A549 (cell line): ENCODE measurements around the gene RGS19. TPM values are rescaled to one million over a fixed set of nuclear protein-coding genes. Genes with fewer than 3 reads are reported as not detected.
A peak's percentile ranks its signal among the peaks of the same experiment; 100 is the strongest.

Experiments
- ATAC-seq, 2 experiments: fragments of 200-7000 bp in 1 of 2; fragments of >200 bp in 1 of 2; cut with Nextera tagmentation in 1 of 2; cut with Tn5 transposase in 1 of 2; 3 replicates each; pipeline versions ENCODE4 v1.8.0 to v1.9.1; 2018 to 2020; ENCODE audit warnings: mild to moderate bottlenecking in 1 of 2, moderate library complexity in 1 of 2
- CTCF ChIA-PET: fragments of 300-600 bp; sonication (Branson Sonifier 250); formaldehyde crosslinking; extraction: SDS; loops from one replicate; lab custom pipeline; 2021; ENCODE audit warnings: antibody characterized with exemption, inconsistent platforms; lab: Yijun Ruan, JAX
- POLR2A ChIA-PET: fragments of 350-600 bp; formaldehyde crosslinking; extraction: SDS; loops from one replicate; lab custom pipeline; 2021; ENCODE audit warnings: antibody characterized with exemption, inconsistent platforms; lab: Yijun Ruan, JAX
- DNase-seq, 2 experiments: peaks; one replicate each; pipeline versions ENCODE4 v3.0.0 to v3.0.0-alpha.2; 2011 to 2016; ENCODE audit warnings: low read depth in 1 of 2, low spot score in 1 of 2
- FAIRE-seq: peaks from 2 replicates; lab custom pipeline; 2011; peaks lifted over from hg19 to GRCh38; lab: Jason Lieb, UNC
- H3K27ac ChIP-seq, 2 experiments: fragments of >200 bp; sonication (Bioruptor Twin); formaldehyde crosslinking; 3 replicates each; pipeline ENCODE4 v1.5.1; 2016 to 2017
- H3K4me1 ChIP-seq: fragments of >200 bp; sonication (Bioruptor Twin); formaldehyde crosslinking; 3 replicates; pipeline ENCODE4 v1.6.1; 2016
- H3K4me2 ChIP-seq: fragments of >200 bp; sonication (Bioruptor Twin); formaldehyde crosslinking; 3 replicates; pipeline ENCODE4 v1.6.1; 2016
- H3K4me3 ChIP-seq: fragments of >200 bp; sonication (Bioruptor Twin); formaldehyde crosslinking; 3 replicates; pipeline ENCODE4 v1.5.1; 2016
- H3K9me3 ChIP-seq: fragments of >200 bp; sonication (Bioruptor Twin); formaldehyde crosslinking; 3 replicates; pipeline ENCODE4 v1.6.1; 2016
- CEBPB ChIP-seq, 2 experiments: fragments of >200 bp in 1 of 2; sonication (Bioruptor Twin) in 1 of 2; formaldehyde crosslinking in 1 of 2; IDR thresholded peaks; 2 replicates each; pipeline ENCODE4 v1.6.1; 2012 to 2016
- EHMT2 ChIP-seq: fragments of 200-600 bp; sonication (generic); IDR thresholded peaks from 2 replicates; pipeline ENCODE4 v1.6.1; 2016; ENCODE audit warnings: antibody characterized with exemption, low read depth, mild to moderate bottlenecking, moderate library complexity
- EP300 ChIP-seq, 2 experiments: fragments of >200 bp; sonication (Bioruptor Twin); formaldehyde crosslinking; IDR thresholded peaks; 2 replicates in 1 of 2; 3 replicates in 1 of 2; pipeline ENCODE4 v1.6.1; 2016 to 2017
- FOXS1 ChIP-seq: fragments of 250-450 bp; sonication (Bioruptor Pico); IDR thresholded peaks from 2 replicates; pipeline ENCODE4 v1.5.0; 2020; ENCODE audit warnings: mild to moderate bottlenecking, moderate library complexity
- HEYL ChIP-seq: fragments of 250-450 bp; sonication (Bioruptor Pico); IDR thresholded peaks from 2 replicates; pipeline ENCODE4 v1.8.0; 2021; ENCODE audit warnings: mild to moderate bottlenecking, moderate library complexity
- HOXA7 ChIP-seq: fragments of 250-450 bp; sonication (Bioruptor Pico); IDR thresholded peaks from 2 replicates; pipeline ENCODE4 v1.5.0; 2020; ENCODE audit warnings: mild to moderate bottlenecking, moderate library complexity
- JUN ChIP-seq, 2 experiments: fragments of >200 bp; sonication (Bioruptor Twin); formaldehyde crosslinking; IDR thresholded peaks; 2 replicates in 1 of 2; 3 replicates in 1 of 2; pipeline ENCODE4 v1.6.1; 2016 to 2017
- JUNB ChIP-seq: fragments of >200 bp; sonication (Bioruptor Twin); formaldehyde crosslinking; IDR thresholded peaks from 2 replicates; pipeline ENCODE4 v1.6.1; 2016
- KDM1A ChIP-seq: fragments of 200-600 bp; sonication (generic); IDR thresholded peaks from 2 replicates; pipeline ENCODE4 v1.6.1; 2016; ENCODE audit warnings: low read depth, mild to moderate bottlenecking
- MAZ ChIP-seq: fragments of 150-350 bp; IDR thresholded peaks from 2 replicates; pipeline ENCODE4 v1.6.1; 2014; ENCODE audit warnings: antibody characterized with exemption, low read depth, low read length, borderline replicate concordance
- NPAS2 ChIP-seq: fragments of 250-450 bp; sonication (Bioruptor Pico); IDR thresholded peaks from 2 replicates; pipeline ENCODE4 v1.8.0; 2022; ENCODE audit warnings: mild to moderate bottlenecking, moderate library complexity, borderline replicate concordance
- PHF8 ChIP-seq: fragments of 200-600 bp; sonication (generic); IDR thresholded peaks from 2 replicates; pipeline ENCODE4 v1.6.1; 2016; ENCODE audit warnings: low read depth, mild to moderate bottlenecking, antibody characterized with exemption, moderate library complexity, borderline replicate concordance
- POLR2A ChIP-seq: IDR thresholded peaks from 2 replicates; pipeline ENCODE4 v1.6.1; 2012; ENCODE audit warnings: mild to moderate bottlenecking, low read length
- RARB ChIP-seq: fragments of 250-450 bp; sonication (Bioruptor Pico); IDR thresholded peaks from 2 replicates; pipeline ENCODE4 v1.8.0; 2021; ENCODE audit warnings: mild to moderate bottlenecking, moderate library complexity
- SREBF2 ChIP-seq: fragments of 450-650 bp; IDR thresholded peaks from 2 replicates; pipeline ENCODE4 v1.6.1; 2014; ENCODE audit warnings: mild to moderate bottlenecking, moderate library complexity
- TP53 ChIP-seq: fragments of 250-450 bp; sonication (Bioruptor Pico); IDR thresholded peaks from 2 replicates; pipeline ENCODE4 v1.5.0; 2021; ENCODE audit warnings: mild to moderate bottlenecking, moderate library complexity
- WGBS: methylation state at CpG from one replicate; pipeline ENCODE4 v1.1.6; 2017; ENCODE audit errors: missing lambda C conversion rate; 5-methylcytosine and 5-hydroxymethylcytosine counted together
- polyA plus RNA-seq, 4 experiments: library from polyadenylated mRNA; depleted of rRNA in 3 of 4; stranded (reverse); fragments of >200 nt; fragmentation: RNase III in 1 of 4; extraction: RNeasy Plus Mini Kit Qiagen cat#74134 plus additional on column Dnase treatment in 1 of 4; gene quantifications; 2 replicates in 3 of 4; 3 replicates in 1 of 4; pipeline ENCODE4 v1.2.3, GENCODE V29; 2011 to 2017
- TF ChIP-seq, protein P1 (sequence below): IDR thresholded peaks from 2 replicates; pipeline ENCODE4 v1.6.1; 2012; ENCODE audit warnings: low read depth, borderline replicate concordance
- TF ChIP-seq, protein P2 (sequence below): fragments of 200-600 bp; sonication (generic); IDR thresholded peaks from 2 replicates; pipeline ENCODE4 v1.6.1; 2016; ENCODE audit warnings: antibody characterized with exemption, mild to moderate bottlenecking, moderate library complexity
- TF ChIP-seq, protein P3 (sequence below): fragments of 250-450 bp; sonication (Bioruptor Pico); IDR thresholded peaks from 2 replicates; pipeline ENCODE4 v1.5.0; 2021; ENCODE audit warnings: mild to moderate bottlenecking, moderate library complexity, borderline replicate concordance
- TF ChIP-seq, protein P4 (sequence below): fragments of 150-350 bp; IDR thresholded peaks from 2 replicates; pipeline ENCODE4 v1.6.1; 2014; ENCODE audit warnings: low read depth, mild to moderate bottlenecking, low read length

RGS19 gene
- polyA plus RNA-seq, 2 of the 4 experiments (the other 2 are of a cell fraction): 13.8 to 18.8 TPM

DNA sequence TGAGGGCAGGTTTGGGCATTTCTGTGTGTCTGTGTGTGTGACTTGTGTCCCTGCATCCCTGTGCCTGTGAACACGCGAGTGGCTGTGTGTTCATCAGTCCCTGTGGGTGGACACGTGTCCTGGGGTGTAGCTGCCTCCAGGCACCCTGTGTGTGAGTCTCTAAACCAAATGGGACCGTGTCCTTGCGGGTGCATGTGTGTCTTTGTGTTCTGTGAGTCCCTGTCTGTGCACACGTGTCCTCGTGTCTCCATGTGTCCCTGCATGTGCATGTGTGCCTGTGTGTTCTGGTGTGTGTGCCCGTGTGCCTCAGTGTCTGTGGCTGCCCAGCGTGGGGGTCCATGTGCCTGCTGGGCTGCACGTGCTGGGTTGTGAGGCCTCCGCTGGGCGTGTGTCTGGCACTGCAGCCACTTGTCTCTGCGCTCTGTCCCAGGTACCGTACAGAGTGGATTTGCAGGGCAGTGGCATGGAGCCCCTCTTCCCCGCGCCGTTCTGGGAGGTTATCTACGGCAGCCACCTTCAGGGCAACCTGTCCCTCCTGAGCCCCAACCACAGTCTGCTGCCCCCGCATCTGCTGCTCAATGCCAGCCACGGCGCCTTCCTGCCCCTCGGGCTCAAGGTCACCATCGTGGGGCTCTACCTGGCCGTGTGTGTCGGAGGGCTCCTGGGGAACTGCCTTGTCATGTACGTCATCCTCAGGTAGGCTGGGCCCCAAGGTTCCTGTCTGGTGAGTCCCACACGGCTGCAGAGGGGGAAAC, 13.1 kb upstream of the RGS19 start:
- FAIRE-seq (no peak), DNase-seq (no peak), ATAC-seq (peak; percentile 38 to 64; a peak in 3 of 6 replicates)
- ChIA-PET POLR2A (interaction anchor here (0.6 kb wide), 1 partner anchor 1749 kb away, joined by 4 read pairs; no protein-coding TSS in a partner anchor), CTCF (interaction anchor here (0.9 to 3.7 kb wide), 6 partner anchors 8 to 27 kb away, joined by 3 to 29 read pairs (median 5); partner anchors contain the start of gene LKAAEAR1)
- Histone ChIP-seq H3K4me1 (no peaks in the 10 kb centered on the region), H3K27ac (no peak overlapping the region), H3K9me3 (no peaks in the 10 kb centered on the region), H3K4me2 (no peak overlapping the region), H3K4me3 (no peak overlapping the region)
- TF ChIP-seq PHF8 (no peak), JUN (IDR thresholded peaks at IDR 0.05) (no peak), RARB (no peak)
- WGBS: 56% methylated on average over 21 of the region's 27 CpGs

DNA sequence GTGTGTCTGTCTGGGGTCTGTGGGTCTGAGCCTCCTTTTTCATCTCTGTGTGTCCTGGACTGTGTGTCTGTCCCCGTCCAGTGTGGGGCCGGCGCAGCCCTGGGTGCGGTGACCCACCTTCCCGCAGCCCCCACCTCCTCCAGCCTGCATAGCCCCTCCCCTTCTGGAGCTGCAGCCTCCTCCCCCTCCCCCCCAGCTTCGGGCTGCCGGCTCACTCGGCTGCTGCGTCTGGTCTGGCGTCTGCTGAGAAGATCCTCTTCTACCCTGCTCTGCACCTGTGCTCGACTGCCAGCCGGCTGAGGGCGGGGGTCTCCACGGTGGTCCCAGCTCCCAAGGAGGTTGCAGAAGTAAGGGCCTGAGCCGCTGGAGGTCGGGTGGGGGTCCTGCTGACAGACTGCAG, 12.5 kb upstream of the RGS19 start:
- CTCF ChIA-PET: interaction anchor here (0.7 to 3.7 kb wide), 6 partner anchors 8 to 29 kb away, joined by 3 to 29 read pairs (median 6); partner anchors contain the start of gene LKAAEAR1
- WGBS: 60% methylated on average over 8 of the region's 16 CpGs
- no peak overlapping the region for H3K27ac ChIP-seq

More for the DNA sequence above, 12.5 kb upstream of the RGS19 start:
- peak in 1 of 2 experiments; percentile 39; a peak in 3 of 6 replicates for ATAC-seq
- TF ChIP-seq, protein P1, sequence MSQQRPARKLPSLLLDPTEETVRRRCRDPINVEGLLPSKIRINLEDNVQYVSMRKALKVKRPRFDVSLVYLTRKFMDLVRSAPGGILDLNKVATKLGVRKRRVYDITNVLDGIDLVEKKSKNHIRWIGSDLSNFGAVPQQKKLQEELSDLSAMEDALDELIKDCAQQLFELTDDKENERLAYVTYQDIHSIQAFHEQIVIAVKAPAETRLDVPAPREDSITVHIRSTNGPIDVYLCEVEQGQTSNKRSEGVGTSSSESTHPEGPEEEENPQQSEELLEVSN: no peak
- TF ChIP-seq KDM1A: no peak
- TF ChIP-seq HOXA7: no peak
- TF ChIP-seq, protein P2, sequence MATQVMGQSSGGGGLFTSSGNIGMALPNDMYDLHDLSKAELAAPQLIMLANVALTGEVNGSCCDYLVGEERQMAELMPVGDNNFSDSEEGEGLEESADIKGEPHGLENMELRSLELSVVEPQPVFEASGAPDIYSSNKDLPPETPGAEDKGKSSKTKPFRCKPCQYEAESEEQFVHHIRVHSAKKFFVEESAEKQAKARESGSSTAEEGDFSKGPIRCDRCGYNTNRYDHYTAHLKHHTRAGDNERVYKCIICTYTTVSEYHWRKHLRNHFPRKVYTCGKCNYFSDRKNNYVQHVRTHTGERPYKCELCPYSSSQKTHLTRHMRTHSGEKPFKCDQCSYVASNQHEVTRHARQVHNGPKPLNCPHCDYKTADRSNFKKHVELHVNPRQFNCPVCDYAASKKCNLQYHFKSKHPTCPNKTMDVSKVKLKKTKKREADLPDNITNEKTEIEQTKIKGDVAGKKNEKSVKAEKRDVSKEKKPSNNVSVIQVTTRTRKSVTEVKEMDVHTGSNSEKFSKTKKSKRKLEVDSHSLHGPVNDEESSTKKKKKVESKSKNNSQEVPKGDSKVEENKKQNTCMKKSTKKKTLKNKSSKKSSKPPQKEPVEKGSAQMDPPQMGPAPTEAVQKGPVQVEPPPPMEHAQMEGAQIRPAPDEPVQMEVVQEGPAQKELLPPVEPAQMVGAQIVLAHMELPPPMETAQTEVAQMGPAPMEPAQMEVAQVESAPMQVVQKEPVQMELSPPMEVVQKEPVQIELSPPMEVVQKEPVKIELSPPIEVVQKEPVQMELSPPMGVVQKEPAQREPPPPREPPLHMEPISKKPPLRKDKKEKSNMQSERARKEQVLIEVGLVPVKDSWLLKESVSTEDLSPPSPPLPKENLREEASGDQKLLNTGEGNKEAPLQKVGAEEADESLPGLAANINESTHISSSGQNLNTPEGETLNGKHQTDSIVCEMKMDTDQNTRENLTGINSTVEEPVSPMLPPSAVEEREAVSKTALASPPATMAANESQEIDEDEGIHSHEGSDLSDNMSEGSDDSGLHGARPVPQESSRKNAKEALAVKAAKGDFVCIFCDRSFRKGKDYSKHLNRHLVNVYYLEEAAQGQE: no peak
- TF ChIP-seq JUN (IDR thresholded peaks at IDR 0.05): no peak
- no peak for TF ChIP-seq NPAS2 (CRISPR knock-in tag)
- TF ChIP-seq JUNB: no peak
- TF ChIP-seq, protein P3, sequence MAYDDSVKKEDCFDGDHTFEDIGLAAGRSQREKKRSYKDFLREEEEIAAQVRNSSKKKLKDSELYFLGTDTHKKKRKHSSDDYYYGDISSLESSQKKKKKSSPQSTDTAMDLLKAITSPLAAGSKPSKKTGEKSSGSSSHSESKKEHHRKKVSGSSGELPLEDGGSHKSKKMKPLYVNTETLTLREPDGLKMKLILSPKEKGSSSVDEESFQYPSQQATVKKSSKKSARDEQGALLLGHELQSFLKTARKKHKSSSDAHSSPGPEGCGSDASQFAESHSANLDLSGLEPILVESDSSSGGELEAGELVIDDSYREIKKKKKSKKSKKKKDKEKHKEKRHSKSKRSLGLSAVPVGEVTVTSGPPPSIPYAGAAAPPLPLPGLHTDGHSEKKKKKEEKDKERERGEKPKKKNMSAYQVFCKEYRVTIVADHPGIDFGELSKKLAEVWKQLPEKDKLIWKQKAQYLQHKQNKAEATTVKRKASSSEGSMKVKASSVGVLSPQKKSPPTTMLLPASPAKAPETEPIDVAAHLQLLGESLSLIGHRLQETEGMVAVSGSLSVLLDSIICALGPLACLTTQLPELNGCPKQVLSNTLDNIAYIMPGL: no peak
- no peak for TF ChIP-seq POLR2A
- no peak for TF ChIP-seq PHF8
- TF ChIP-seq MAZ: no peak
- TF ChIP-seq, protein P4, sequence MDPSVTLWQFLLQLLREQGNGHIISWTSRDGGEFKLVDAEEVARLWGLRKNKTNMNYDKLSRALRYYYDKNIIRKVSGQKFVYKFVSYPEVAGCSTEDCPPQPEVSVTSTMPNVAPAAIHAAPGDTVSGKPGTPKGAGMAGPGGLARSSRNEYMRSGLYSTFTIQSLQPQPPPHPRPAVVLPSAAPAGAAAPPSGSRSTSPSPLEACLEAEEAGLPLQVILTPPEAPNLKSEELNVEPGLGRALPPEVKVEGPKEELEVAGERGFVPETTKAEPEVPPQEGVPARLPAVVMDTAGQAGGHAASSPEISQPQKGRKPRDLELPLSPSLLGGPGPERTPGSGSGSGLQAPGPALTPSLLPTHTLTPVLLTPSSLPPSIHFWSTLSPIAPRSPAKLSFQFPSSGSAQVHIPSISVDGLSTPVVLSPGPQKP: no peak
- no peak for TF ChIP-seq TP53 (CRISPR knock-in tag)
- TF ChIP-seq HEYL: no peak
- TF ChIP-seq EHMT2: no peak
- TF ChIP-seq FOXS1 (CRISPR knock-in tag): no peak
- no peak for TF ChIP-seq SREBF2
- no peak for TF ChIP-seq EP300 (IDR thresholded peaks at IDR 0.05)
- no peak for TF ChIP-seq CEBPB (IDR thresholded peaks at IDR 0.05)
- FAIRE-seq: no peak
- no peak for DNase-seq
- Histone ChIP-seq H3K4me3 (no peak overlapping the region), H3K9me3 (no peaks in the 10 kb centered on the region), H3K4me2 (no peak overlapping the region), H3K4me1 (no peaks in the 10 kb centered on the region)
- POLR2A ChIA-PET: no interaction called here
